ENCODE data around the gene TSPAN31.

The TSPAN31 gene

DNA sequence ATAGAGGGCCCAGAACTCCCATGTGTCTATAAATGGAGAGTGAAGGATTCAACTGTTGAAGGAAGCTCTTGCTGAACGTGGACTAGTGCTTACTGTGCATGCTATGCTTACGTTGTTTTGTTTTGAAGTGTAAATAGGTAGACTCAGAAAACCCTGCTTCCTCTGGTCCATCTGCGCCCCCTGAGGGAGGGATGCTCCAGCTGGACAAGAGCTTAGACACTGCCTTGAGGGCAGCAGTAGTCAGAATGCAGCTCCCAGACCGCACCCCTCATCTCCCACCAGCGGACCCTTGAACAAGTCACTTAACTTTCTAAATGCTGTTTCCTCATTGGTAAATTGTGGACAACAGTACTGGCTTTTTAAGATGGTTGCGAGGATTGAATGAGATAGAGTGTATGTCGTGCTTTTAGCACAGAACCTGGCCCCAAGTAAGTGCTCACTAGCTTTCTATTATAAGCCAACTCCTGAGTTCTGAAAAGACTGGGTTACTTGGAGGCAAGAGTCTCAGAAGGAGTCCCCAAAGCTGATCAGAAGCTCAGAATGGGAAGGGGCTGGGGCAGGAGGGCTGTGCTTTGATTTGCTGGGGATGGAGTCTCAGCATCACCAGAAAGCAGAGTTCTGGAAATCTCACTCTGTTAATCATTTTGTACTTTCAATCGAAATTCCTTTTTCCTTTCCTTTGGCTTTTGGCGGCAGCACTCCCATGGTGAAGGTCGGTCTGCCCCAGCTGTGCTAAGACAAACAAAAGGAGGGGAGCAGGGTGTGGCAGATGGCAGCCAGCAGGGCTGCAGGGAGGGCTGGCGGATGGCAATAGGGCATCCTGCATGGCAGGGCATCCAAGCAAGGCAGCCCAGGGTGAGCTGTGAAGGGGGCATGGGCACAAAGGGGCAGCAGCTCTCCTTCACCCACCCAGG is 21.9 kb upstream of the TSPAN31 start:
- DNase-seq = no peak

DNA sequence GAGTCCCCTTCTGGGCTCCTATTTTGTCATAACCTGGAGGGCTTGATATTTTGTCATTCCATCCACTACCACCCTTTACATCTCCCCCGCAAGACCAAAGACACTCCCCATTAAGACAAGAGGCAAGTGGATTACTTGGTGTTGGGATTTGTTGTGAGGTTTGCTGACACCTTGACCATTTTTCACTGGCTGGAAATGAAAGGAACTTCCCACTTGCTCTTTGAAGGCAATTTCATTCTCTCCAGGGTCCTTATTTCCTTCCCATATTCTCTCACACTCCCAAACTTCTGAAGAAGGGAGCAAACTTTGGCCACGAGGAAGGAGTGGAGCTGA is 21.2 kb upstream of the TSPAN31 start:
- no peak for DNase-seq

DNA sequence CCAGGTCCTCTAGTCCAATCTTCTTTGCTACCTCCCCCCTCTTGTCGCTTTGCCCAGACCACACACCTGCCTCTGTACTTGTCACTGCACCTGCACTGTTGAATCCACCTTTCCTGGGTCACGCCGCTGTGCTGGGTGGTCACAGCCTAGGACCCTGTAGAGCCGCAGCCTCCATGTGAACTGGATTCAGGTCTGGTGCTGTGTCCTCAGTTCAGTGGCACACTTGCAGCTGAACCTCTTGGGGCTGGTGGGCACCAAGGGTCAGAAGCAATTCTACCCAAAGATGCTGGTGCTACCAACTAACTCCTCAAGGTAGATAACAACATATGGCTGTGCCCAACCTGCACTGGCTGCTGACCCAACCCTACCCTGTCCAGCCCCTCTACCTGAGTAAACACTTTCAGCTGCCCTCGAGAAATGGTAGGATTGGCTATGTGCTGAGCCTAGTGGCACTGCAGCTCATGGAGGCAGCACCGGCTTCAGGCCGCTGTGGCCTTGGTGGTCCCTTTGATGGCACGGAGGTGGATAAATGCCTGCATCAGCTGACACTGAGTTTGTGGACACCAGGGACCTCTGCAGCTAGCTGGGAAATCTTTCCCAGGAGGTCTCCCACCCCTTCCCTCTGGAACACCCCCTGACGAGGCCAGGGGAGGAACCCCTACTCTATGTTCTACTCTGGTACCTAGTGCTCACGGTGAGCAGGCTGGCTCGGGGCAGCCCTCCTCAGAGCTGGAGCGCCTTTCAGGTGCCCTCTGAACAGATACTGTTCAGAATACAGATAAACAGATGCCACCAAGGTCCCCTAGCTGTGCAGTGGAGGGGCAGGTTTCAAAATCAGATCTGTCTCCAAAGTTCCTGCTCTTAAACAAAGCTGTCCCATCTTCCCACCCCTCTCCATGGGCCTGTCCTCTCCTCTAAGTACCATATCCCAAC is 20.6 kb upstream of the TSPAN31 start:
- no peak for DNase-seq

DNA sequence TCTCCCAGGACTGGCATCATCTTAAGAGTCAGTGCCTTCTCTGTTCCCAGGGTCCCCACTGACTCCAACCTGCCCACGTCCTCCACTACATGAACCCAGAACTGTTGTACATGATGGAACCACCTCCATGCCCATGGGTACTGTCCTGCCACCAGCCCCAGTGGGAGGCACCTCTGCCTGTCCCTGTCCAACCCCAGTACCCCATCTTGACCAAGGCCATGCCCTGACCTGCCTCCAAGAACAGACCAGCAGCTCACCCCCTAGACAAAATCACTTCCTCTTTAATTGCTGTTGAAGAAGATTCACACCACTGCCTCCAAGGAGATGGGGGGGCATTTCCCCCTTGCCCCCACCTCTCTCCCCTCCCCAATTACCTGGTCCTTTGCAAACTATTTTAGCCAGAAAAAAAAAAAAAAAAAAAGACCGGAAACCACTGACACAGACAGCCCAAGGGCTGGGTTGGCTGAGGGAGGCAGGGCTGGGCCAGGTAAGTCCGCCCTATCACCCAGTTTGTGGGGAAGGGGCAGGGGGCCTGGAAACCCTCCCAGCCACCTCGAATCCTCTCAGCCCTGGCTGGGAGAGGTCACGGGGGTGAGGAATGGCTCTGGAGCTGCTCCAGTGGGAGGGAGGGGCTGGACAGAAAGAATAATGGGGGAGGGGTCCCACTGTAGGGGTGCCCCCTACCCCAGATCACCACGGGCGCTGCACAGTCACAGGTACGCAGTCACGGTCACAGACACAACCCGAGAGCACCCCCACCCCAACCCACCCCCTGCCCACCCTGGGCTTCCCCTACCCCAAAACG is 19.7 kb upstream of the TSPAN31 start:
- DNase-seq = no peak

DNA sequence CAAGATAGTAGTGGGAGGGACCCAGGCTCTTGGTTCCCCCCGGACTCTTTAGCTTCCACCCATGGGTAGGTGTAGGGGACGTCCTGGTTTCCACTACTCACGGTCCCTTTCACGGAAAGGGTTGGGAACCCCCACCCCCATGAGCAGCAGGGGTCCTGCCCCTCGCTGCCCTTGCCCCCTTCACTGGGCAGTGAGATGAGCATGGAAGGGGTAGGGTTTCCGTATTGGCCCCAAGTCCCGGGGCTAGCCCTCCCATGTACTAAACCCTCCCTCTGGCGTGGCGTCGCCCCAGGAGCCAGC is 19.0 kb upstream of the TSPAN31 start:
- DNase-seq = no peak

DNA sequence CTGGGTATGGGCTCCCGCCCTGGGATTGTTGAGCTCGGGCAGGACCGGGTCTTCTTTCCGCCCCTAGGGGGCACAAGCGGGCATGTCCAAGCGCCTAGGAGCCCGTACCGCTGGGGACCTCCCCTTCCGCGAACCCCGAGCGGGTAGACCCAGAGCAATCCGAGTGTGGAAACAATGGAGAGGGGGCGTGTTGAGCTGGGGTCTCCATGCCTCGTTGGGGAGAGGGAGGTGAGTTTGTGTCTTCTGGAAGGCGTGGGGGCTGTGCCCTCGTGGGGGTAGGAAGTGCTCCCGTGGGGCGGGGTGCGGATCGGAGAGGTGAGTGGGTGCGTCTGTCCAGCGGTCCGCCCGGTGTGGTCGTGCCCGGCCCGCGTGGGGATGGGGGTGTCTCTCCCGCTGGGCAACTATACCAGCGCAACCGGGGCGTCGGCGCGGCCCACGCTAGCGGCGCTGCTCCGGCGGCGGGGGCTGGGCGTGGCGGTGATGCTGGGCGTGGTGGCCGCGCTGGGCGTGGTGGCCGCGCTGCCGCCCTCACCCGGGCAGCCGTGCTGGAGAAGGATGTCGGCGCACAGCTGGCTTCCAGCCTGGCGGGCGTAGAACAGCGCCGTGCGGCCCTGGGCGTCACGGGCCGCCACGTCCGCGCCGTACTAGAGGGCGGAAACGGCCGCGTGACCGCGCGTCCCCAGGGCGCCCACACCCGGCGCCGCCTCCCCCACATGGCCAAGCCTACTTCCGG is 18.5 kb upstream of the TSPAN31 start:
- peak; percentile 45 for DNase-seq

DNA sequence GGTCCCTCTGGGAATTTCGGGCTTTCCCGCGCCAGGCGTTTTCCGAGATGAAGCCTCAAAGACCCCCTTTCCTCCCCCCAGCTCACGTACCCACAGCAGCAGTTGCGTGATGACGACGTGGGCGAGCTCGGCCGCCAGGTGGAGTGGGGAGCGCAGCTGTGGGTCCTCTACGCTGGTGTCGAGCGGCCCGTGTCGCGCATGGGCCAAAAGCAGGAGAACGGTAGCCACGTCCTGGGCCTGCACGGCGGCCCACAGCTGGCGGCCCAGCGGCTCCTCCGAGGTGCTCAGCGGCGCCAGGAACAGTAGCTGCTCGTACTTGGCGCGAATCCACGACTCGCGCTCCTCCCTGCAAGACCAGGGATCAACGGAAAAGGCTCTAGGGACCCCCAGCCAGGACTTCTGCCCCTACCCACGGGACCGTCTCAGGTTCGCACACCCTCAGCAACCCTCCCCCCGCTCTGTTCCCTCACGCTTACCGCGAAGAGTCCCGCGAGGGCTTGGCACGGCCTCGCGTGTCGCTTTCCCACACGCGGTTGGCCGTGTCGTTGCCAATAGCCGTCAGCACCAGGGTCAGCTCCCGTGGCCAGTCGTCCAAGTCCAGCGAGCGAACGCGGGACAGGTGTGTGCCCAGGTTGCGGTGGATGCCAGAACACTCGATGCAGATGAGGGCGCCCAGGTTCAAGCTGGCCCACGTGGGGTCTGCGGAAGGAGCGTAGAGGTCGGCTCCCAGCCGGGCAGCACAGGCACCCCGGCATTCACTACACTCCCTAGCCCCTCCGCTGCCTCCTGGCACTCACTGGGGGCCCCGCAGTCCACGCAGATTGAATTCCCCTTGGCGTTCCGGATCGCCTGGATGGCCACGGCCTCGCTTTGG is 17.7 kb upstream of the TSPAN31 start:
- DNase-seq = peak; percentile 25

DNA sequence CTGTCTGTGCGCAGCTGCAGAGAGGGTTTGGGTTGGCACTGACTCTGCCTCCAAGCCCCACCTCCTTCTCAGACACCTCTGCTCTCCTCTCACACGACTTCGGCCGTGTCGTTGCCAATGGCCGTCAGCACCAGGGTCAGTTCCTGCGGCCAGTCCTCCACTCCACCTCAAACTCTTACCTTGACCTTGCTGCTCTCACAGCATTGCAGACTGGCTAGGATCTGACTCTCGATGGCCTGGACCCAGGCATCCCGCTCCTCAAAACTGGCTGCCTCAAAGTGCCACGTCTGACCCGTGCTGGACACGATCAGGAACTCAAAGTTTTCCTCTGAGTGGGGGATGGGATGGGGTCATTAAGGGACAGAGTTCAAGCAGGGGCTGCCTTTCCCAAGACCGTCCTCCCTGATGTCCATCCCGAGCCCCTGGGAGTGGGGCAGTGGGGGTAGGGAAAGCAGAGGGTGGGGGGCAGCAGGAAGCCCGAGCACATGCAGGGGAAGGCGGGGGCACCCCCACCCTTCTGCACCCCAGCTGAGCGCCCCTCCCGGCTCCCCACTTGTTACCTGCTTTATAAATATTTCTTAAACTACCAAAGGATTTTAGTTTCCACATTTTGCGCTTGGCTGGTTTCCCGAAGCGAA is 17.0 kb upstream of the TSPAN31 start:
- no peak for DNase-seq

DNA sequence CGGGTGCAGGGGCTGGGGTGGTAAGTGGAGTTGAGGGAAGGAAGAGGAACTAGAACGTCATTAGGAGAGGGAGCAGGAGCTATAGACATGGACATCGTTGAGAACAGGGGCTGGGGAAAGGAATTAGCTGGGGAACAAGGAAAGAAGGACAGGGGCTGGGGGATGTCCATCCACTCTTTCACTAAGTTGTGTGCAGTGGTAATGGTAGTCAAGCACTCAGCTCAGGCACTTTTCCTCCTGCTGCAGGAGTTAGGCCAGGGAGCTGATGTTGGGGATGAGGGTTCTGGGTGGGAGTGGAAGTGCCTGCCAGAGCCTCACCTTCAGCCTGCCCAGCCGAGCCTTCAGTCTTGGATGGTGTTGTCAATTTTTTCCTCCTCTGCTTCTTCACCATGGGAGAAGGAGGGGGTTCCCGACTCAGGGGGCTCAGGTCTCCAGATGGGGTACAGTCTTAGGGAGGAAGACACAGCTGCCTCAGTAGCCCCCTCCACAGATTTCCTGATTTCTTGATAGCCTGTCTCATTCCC is 15.5 kb upstream of the TSPAN31 start:
- no peak for DNase-seq

DNA sequence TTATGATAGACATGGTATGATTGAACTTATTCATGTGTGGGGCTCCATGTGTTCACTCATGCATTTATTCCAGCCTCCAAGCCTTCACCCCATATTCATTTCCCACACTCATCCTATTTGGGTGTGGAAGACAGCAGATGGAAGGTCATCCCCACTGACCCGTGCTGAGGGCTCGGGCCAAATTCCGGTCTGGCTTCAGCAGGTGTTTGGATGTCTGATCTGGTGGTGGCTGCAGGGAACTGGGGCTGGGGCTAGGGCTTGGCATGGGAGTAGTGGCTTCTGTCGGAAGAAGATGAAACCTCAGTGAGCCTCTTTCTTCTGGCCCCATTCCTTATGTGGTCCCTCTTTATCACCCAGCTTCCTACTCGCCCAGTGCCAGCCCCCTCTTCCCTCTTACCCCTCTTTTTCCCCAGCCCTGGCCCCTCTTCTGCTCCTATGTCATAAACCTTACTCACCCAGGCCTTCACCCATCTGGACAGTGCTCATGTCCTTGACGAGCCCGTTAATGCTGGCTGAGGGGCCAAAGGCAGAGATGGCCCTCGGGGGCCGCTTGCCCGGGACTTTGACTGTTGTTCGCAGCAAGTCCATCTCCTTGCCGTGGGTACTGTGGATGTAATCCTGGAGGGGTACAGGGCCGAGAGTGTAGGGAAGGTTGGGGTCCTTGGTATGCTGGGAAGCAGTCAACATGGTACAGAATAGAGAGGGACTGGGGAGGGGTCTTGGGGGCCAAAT is 14.3 kb upstream of the TSPAN31 start:
- DNase-seq = no peak

DNA sequence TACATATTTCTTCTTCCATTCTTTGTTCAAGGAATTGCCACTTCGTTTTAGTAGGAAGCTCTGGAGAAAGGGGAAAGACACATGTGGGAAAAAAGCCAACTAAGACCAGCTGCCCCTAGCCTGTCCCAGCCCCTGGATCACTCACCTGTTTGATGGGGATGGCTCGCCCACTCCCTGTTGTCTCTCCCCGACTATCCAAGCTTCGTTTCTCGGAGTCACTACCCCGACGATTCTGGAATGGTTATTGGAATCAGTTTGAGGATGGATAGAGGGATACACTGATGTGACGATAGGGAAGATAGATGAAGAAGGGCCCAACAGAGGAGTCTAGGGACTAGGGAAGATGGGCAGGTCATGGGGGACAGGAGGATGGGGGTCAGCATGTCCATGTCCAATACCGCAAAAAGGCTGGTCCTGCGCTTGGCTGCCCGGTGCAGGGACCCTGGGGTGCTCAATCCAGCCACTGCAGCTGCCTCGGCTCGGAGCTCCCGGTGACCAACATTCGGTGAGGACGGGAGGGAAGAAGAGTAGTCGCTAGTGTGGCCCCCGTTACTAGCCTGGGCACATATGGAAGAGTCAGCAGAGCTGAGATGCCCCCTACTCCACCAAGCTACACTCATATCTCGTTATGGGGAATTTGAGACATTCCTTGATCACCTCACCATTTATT is 13.3 kb upstream of the TSPAN31 start:
- no peak for DNase-seq

DNA sequence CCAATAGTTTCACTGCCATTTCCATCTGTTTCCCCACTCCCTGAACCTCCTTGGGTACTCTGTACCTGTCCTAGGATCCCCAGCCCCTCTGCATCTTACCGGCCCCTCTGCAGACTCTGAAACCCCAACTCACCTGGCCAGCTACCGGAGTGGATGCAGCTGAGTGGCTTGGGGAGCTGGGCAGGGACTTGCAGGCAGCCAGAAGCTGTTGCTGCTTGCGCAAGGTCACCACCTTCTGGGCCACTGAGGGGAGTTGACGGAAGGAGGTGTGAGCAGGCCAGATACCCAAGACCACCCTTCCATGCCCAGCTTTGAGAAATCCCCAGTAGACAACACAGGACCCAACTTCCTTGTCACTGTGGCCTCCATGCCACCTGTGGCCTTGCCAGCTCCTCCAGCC is 12.6 kb upstream of the TSPAN31 start:
- no peak for DNase-seq

DNA sequence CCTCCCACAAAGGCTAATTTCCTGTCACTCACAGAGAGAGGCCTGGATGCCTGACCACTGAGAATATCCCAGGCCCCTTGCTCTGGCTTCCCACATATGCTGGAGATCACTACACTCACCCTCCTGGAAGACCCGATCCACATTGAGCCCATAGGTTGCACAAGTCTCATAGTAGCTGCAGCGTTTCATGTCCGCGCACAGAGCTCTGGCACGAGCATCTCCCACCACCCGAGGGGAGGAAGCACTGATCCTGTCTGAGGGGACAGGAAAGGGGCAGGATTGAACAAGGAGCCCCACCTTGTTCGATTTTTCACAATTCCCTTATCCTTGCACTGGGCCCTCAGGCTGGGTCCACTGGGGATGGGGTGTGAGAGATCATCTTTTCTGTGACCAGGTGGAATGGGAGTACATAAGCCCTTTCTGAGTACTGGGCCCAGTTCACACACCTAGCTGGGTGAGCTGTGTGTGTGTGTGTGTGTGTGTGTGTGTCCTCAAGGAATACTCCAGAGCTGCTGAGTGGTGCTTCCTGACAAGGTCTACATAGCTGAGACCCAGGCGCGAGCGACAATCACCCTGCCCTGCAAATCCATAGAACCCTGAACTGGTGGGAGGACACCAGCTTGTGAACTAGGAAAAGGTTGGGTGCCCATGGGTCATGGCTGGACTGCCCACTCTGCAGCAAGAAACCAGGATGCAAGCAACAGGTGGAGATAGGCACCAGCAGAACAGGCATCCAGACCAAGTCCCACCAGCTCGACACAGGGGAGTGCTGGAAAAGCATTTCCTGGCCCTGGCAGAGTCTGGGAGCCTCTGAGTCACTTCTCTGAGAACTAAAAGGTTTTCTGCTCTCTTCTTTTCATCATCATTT is 11.9 kb upstream of the TSPAN31 start:
- no peak for DNase-seq

DNA sequence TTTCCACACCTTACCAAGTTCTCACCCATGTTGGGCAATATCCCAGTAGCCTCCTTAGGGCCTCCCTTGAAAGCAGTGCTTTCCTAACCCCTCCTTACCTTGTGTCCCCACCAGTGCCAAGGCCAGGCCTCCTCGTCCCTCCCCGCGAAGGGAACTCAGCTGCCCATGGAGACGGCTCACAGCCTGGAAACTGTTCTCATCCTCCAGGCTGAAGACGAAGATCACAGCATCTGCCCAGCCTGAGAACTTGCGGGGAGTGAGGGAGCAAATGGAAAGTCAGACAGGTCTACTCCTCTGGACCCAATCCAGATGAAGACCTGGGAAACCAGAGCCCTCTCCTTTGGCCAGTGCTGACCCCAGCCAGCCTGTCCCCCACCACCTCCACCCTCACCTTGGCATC is 10.9 kb upstream of the TSPAN31 start:
- DNase-seq = no peak

DNA sequence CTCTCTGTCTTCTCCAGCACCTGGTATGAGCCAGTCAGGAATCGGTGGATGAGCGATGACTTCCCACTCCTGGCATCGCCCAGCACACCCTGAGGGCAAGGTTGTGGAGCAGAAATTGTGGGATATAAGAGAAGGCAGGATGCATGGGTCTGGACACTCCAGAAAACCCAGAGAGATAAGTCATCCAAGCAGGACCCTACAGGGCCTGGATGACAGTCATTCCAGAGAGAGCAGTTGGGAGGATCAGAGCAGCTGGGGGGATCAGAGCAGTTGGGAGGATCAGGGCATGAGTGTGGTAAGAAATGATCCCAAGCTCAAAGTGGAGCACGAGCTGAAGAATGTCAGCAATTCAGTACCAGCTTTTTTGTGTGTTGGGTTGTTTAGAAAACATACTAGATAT is 10.2 kb upstream of the TSPAN31 start:
- DNase-seq = no peak

DNA sequence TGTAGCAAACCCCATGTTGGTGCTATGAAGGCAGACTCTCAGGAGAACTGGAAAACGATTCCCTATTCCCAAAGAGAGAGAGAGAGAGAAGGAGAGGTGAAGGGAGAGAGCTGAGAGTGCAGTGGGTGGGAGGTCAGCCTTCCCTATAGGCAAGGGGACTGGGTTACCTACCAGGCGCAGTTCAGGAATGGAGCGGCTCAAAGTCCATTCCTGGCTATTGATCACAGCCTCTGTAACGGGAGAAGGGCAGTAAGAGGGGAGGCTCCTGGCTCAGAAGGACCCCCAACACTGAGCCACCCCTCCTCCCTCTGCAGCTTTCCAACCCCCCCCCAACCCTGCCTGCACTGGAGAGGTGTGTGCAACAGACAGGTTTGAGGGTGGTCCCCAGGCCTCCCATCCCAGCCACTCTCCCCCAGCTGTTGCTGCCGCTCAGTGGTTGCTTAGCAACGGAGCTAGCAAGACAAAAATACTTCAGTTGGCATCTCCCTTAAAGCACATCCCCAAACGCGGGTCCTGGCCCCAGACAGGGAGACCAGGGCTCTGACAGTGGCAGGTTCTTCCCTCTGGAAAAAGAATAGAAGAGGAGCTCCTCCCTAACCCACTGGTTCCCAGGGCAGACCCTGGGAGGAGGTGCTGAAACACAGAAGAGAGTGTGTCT is 9.5 kb upstream of the TSPAN31 start:
- DNase-seq = no peak

DNA sequence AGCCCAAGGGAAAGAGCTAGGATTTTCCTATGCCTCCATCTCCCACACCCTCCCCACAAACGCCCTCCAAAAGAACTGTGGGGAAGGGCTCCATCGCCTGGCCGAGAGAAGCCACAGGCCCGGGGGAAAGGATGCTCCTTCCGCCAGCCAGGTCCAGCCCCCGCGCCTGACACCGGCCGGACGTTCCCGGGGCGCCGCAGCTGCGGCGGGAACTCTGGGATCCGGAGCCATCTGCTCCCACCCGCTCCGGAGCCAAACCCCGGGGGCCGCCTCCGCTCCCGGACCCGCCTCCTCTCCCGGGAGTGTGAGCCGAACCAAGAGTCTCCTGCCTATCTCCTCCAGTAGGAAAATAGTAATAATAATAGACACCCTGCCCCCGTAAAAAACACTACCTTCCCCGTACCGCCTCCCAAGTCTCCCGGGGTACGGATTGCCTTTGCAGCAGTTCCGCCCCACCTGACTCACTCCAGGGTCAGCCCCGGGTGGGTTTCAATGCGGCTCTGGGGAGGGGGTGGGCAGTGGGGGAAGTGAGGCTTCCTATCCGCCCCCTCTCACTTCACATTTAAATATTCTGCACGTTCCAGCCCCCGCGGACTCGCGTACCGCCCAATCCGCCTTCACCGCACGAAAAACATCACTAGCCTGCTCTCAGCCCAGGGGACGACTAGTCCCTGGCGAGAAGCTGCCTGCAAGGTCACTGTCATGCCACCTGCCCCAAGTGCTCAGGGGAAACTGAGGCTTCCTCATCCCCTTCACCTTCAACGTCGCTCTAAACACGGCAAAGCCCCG is 8.7 kb upstream of the TSPAN31 start:
- DNase-seq = peak; percentile 27

Data from NCI-H1092 treated with DMSO at 0.1 percent for 48 hours (cell line).